B cell (primary cell): ENCODE measurements around the gene KRTAP4-3. TPM values are rescaled to one million over a fixed set of nuclear protein-coding genes. Genes with fewer than 3 reads are reported as not detected.
"Not testable (repeated sequence)": the region's sequence is repeated elsewhere in the genome, so short reads cannot be mapped to it uniquely, and the experiment has no call there.

Source experiments
- ATAC-seq: fragments of 200-7000 bp; cut with Tn5 transposase; one replicate; pipeline ENCODE4 v1.10.0; 2021; ENCODE audit warnings: low read depth, mild to moderate bottlenecking, moderate number of reproducible peaks, moderate library complexity
- CTCF ChIA-PET: fragments of 350-600 bp; sonication (Branson Sonifier 250); formaldehyde crosslinking; loops from one replicate; lab custom pipeline; 2021; ENCODE audit warnings: antibody characterized with exemption, inconsistent platforms; lab: Charles Lee
- POLR2A ChIA-PET: fragments of 350-600 bp; sonication (Branson Sonifier 250); formaldehyde crosslinking; loops from one replicate; lab custom pipeline; 2021; ENCODE audit warnings: antibody characterized with exemption; lab: Charles Lee
- DNase-seq: peaks from one replicate; pipeline ENCODE4 v3.0.0; 2013
- H2AFZ ChIP-seq: 2 replicates; pipeline ENCODE4 v1.6.1; 2012; ENCODE audit warnings: mild to moderate bottlenecking, low read depth, low read length; ENCODE audit not compliant: insufficient read depth, poor library complexity, severe bottlenecking
- H3K27ac ChIP-seq, 2 donors: 1 replicate in 1 of 2; 2 replicates in 1 of 2; pipeline ENCODE4 v1.5.1; 2012 to 2013; ENCODE audit warnings: low read length in 2 of 2, mild to moderate bottlenecking in 2 of 2, moderate library complexity in 1 of 2
- H3K27me3 ChIP-seq, 4 experiments: fragments of 200-600 bp in 1 of 4; sonication (generic) in 1 of 4; replicated peaks in 1 of 4; 1 replicate in 2 of 4; 2 replicates in 2 of 4; pipeline versions ENCODE4 v1.6.1 to v1.7.0; 2013 to 2016; ENCODE audit warnings: low read length in 3 of 4, mild to moderate bottlenecking in 2 of 4, mixed read lengths in 1 of 4, moderate library complexity in 1 of 4; ENCODE audit not compliant: insufficient read depth in 4 of 4, control insufficient read depth in 3 of 4; ENCODE audit errors: control extremely low read depth in 1 of 4
- H3K36me3 ChIP-seq, 2 experiments: replicated peaks in 1 of 2; 1 replicate in 1 of 2; 2 replicates in 1 of 2; pipeline versions ENCODE4 v1.6.1 to v1.7.1; 2013; ENCODE audit warnings: low read length in 1 of 2; ENCODE audit not compliant: insufficient read depth in 2 of 2, control insufficient read depth in 1 of 2; ENCODE audit errors: control extremely low read depth in 1 of 2, extremely low read depth in 1 of 2
- H3K4me1 ChIP-seq, 2 donors: fragments of 200-600 bp in 1 of 2; sonication (generic) in 1 of 2; 1 replicate in 1 of 2; 2 replicates in 1 of 2; pipeline versions ENCODE4 v1.5.1 to v1.6.1; 2013 to 2017; ENCODE audit warnings: low read length in 2 of 2; ENCODE audit not compliant: control insufficient read depth in 2 of 2, insufficient read depth in 2 of 2
- H3K4me2 ChIP-seq: replicated peaks from 2 replicates; pipeline ENCODE3; 2012; ENCODE audit warnings: mild to moderate bottlenecking, low read depth, low read length; ENCODE audit not compliant: poor library complexity, severe bottlenecking
- H3K4me3 ChIP-seq, 5 experiments: fragments of 200-600 bp in 1 of 5; sonication (generic) in 1 of 5; 1 replicate in 3 of 5; 2 replicates in 2 of 5; pipeline versions ENCODE4 v1.5.1 to v1.7.0; 2011 to 2016; ENCODE audit warnings: low read length in 4 of 5, mild to moderate bottlenecking in 4 of 5, low read depth in 2 of 5, control low read depth in 1 of 5, moderate library complexity in 1 of 5; ENCODE audit not compliant: insufficient read depth in 1 of 5; ENCODE audit errors: control extremely low read depth in 1 of 5, extremely low read depth in 1 of 5
- H3K79me2 ChIP-seq: fragments of 200-600 bp; sonication (generic); one replicate; pipeline ENCODE4 v1.6.0; 2016; ENCODE audit warnings: low read length; ENCODE audit not compliant: control insufficient read depth, insufficient read depth
- H3K9ac ChIP-seq: fragments of 200-600 bp; sonication (generic); 2 replicates; pipeline ENCODE4 v1.6.1; 2017; ENCODE audit warnings: mild to moderate bottlenecking, low read length, moderate library complexity
- H3K9me3 ChIP-seq, 3 donors: one replicate each; pipeline versions ENCODE4 v1.6.1 to v1.7.1; 2013; ENCODE audit warnings: low read length in 2 of 3; ENCODE audit not compliant: control insufficient read depth in 2 of 3, insufficient read depth in 1 of 3; ENCODE audit errors: control extremely low read depth in 1 of 3
- H4K20me1 ChIP-seq: 2 replicates; pipeline ENCODE4 v1.6.0; 2012; ENCODE audit warnings: mild to moderate bottlenecking, low read length; ENCODE audit not compliant: insufficient read depth, control insufficient read depth, poor library complexity, severe bottlenecking
- H3K27ac Mint-ChIP-seq: one replicate; pipeline ENCODE4 v1.8.0; 2021; ENCODE audit warnings: mixed read lengths
- H3K27me3 Mint-ChIP-seq: one replicate; pipeline ENCODE4 v1.8.0; 2021; ENCODE audit warnings: mixed read lengths
- H3K4me1 Mint-ChIP-seq: one replicate; pipeline ENCODE4 v1.8.0; 2021; ENCODE audit warnings: mixed read lengths
- H3K4me3 Mint-ChIP-seq: one replicate; pipeline ENCODE4 v1.8.0; 2021; ENCODE audit warnings: mixed read lengths
- H3K9me3 Mint-ChIP-seq: one replicate; pipeline ENCODE4 v1.8.0; 2022; ENCODE audit warnings: mixed read lengths; ENCODE audit not compliant: insufficient read depth
- CTCF ChIP-seq: fragments of 200-600 bp; IDR thresholded peaks from one replicate; pipeline ENCODE4 v1.8.0; 2022; ENCODE audit warnings: antibody characterized with exemption, mild to moderate bottlenecking
- EZH2 ChIP-seq: IDR thresholded peaks from 2 replicates; pipeline ENCODE4 v1.6.1; 2012; ENCODE audit warnings: borderline replicate concordance, low read depth, mild to moderate bottlenecking, moderate library complexity, low read length; ENCODE audit not compliant: insufficient read depth, poor library complexity, severe bottlenecking
- WGBS: methylation state at CpG from one replicate; pipeline ENCODE4 v1.1.5; 2013; ENCODE audit warnings: missing lambda C conversion rate; ENCODE audit not compliant: insufficient coverage; 5-methylcytosine and 5-hydroxymethylcytosine counted together
- intact Hi-C: fragments of 100-400 bp; cut with micrococcal nuclease; formaldehyde crosslinking; loops from one replicate; pipeline ENCODE4 v1.10.0; 2022
- polyA plus RNA-seq: library from polyadenylated mRNA; depleted of rRNA; stranded (reverse); fragments of >200 nt; gene quantifications from 2 replicates; pipeline ENCODE4 v1.2.3, GENCODE V29; 2012
- small RNA-seq: library from RNA; depleted of rRNA; stranded (forward); fragments of <200 nt; gene quantifications from one replicate; pipeline ENCODE3, GENCODE V24; 2012; ENCODE audit warnings: low replicate concordance, low read depth; ENCODE audit not compliant: insufficient read length
- total RNA-seq, 2 donors: library from RNA; stranded (reverse); fragments of 120-200 nt in 1 of 2; gene quantifications; 1 replicate in 1 of 2; 2 replicates in 1 of 2; pipeline versions ENCODE4 v1.2.3 to v1.2.4, GENCODE V29; 2013 to 2022

Gene KRTAP4-3
- total and polyA plus RNA-seq, 2 donors (not counting 1 experiment from before 2014, with no cell fraction given), result not detected

GRCh38 chr17:41118721-41119120, 49.3 kb downstream of the KRTAP4-3 start:
- Mint-ChIP-seq H3K9me3 (no peaks in the 10 kb centered on the region), H3K27me3 (peaks cover 8% of the 10 kb centered on the region), H3K27ac (no peak overlapping the region), H3K4me1 (peaks cover 40% of the 10 kb centered on the region), H3K4me3 (no peak overlapping the region)
- H3K27me3 ChIP-seq, result no peaks in the 10 kb centered on the region
- intact Hi-C loops, result loop anchor here (5.0 kb wide), 1 partner anchor 59 kb away; the partner anchor contains the start of gene KRTAP4-2
- peaks cover 0 to 13% (median 7%) of the 10 kb centered on the region in 3 donors for H3K9me3 ChIP-seq
- DNase-seq, result no peak
- peaks cover 56 to 71% of the 10 kb centered on the region in 2 donors for H3K4me1 ChIP-seq
- H3K9ac ChIP-seq, result no peak overlapping the region
- peak overlapping the region in 1 of 2 donors; percentile 20 for H3K27ac ChIP-seq
- CTCF ChIA-PET, result no interaction called here
- H3K36me3 ChIP-seq, result no peaks in the 10 kb centered on the region
- WGBS, result no CpG with 5 or more reads among the region's 4 CpGs
- no peak for ATAC-seq
- no peak overlapping the region for H3K4me2 ChIP-seq
- no peaks in the 10 kb centered on the region for H4K20me1 ChIP-seq
- POLR2A ChIA-PET, result no interaction called here
- no peak overlapping the region for H3K4me3 ChIP-seq
- TF ChIP-seq EZH2, result no peak
- no peak for TF ChIP-seq CTCF
- no peak overlapping the region for H2AFZ ChIP-seq
- no peaks in the 10 kb centered on the region for H3K79me2 ChIP-seq

- H3K79me2 ChIP-seq, CTCF ChIA-PET: not testable (repeated sequence)
Observed at GRCh38 chr17:41117846-41118386, 50.1 kb downstream of the KRTAP4-3 start, which contains the start of gene KRTAP4-11. TSS of gene KRTAP4-11 (minus strand) at chr17:41118373. CDS start at chr17:41118315, 58 bp downstream.

More at GRCh38 chr17:41117846-41118386, 50.1 kb downstream of the KRTAP4-3 start, which contains the start of gene KRTAP4-11:
- Histone ChIP-seq H3K27ac (peak within 1 kb of the TSS; percentile 67 to 76), H3K4me1 (peaks cover 50 to 63% of the 10 kb centered on the region in 2 donors), H3K9me3 (peaks cover 0 to 13% (median 7%) of the 10 kb centered on the region in 3 donors)
- H3K4me3 Mint-ChIP-seq, ATAC-seq, H3K4me3 ChIP-seq, H2AFZ ChIP-seq, POLR2A ChIA-PET, H3K27me3 Mint-ChIP-seq, H4K20me1 ChIP-seq, H3K27me3 ChIP-seq, H3K36me3 ChIP-seq, H3K9ac ChIP-seq, H3K4me2 ChIP-seq, DNase-seq, H3K9me3 Mint-ChIP-seq: not testable (repeated sequence)
- peaks cover 34% of the 10 kb centered on the region for H3K4me1 Mint-ChIP-seq
- H3K27ac Mint-ChIP-seq, result peak within 1 kb of the TSS; percentile 42
- intact Hi-C loops, result loop anchor here (5.0 kb wide), 1 partner anchor 59 kb away; the partner anchor contains the start of gene KRTAP4-2
- 86% methylated on average over 9 of the region's 10 CpGs for WGBS

Small RNA genes lying within 50 kb of the gene (small RNA-seq; reads per million reads assigned to genes)
- not detected for gene KRTAP4-17P

Other genes with a start within 250 kb of the KRTAP4-3 start
Only the 30 nearest of the 40 such genes appear.
- not detected in 2 replicates for gene KRTAP1-5, start 141.0 kb downstream of the KRTAP4-3 start, total RNA-seq
- not detected in 2 replicates for gene KRTAP1-5, start 141.0 kb downstream of the KRTAP4-3 start, polyA plus RNA-seq
- not detected in 2 replicates for gene KRTAP1-4, start 138.0 kb downstream of the KRTAP4-3 start, total RNA-seq
- not detected in 2 replicates for gene KRTAP1-4, start 138.0 kb downstream of the KRTAP4-3 start, polyA plus RNA-seq
- gene KRTAP1-3, start 133.3 kb downstream of the KRTAP4-3 start, total RNA-seq, result not detected in 2 replicates
- not detected in 2 replicates for gene KRTAP1-3, start 133.3 kb downstream of the KRTAP4-3 start, polyA plus RNA-seq
- gene KRTAP1-1, start 126.8 kb downstream of the KRTAP4-3 start, total RNA-seq, result not detected in 2 replicates
- gene KRTAP1-1, start 126.8 kb downstream of the KRTAP4-3 start, polyA plus RNA-seq, result not detected in 2 replicates
- not detected in 2 replicates for gene KRTAP2-1, start 120.9 kb downstream of the KRTAP4-3 start, total RNA-seq
- gene KRTAP2-1, start 120.9 kb downstream of the KRTAP4-3 start, polyA plus RNA-seq, result not detected in 2 replicates
- not detected in 2 replicates for gene KRTAP2-2, start 113.0 kb downstream of the KRTAP4-3 start, total RNA-seq
- gene KRTAP2-2, start 113.0 kb downstream of the KRTAP4-3 start, polyA plus RNA-seq, result not detected in 2 replicates
- gene KRTAP2-3, start 108.1 kb downstream of the KRTAP4-3 start, total RNA-seq, result not detected in 2 replicates
- not detected in 2 replicates for gene KRTAP2-3, start 108.1 kb downstream of the KRTAP4-3 start, polyA plus RNA-seq
- gene KRTAP2-4, start 102.3 kb downstream of the KRTAP4-3 start, total RNA-seq, result not detected in 2 replicates
- gene KRTAP2-4, start 102.3 kb downstream of the KRTAP4-3 start, polyA plus RNA-seq, result not detected in 2 replicates
- gene KRTAP4-7, start 84.1 kb downstream of the KRTAP4-3 start, total RNA-seq, result not detected in 2 replicates
- not detected in 2 replicates for gene KRTAP4-7, start 84.1 kb downstream of the KRTAP4-3 start, polyA plus RNA-seq
- gene KRTAP4-8, start 70.1 kb downstream of the KRTAP4-3 start, total RNA-seq, result not detected in 2 replicates
- not detected in 2 replicates for gene KRTAP4-8, start 70.1 kb downstream of the KRTAP4-3 start, polyA plus RNA-seq
- not detected in 2 replicates for gene KRTAP4-16, start 66.0 kb downstream of the KRTAP4-3 start, total RNA-seq
- not detected in 2 replicates for gene KRTAP4-16, start 66.0 kb downstream of the KRTAP4-3 start, polyA plus RNA-seq
- not detected in 2 replicates for gene KRTAP4-9, start 62.8 kb downstream of the KRTAP4-3 start, total RNA-seq
- not detected in 2 replicates for gene KRTAP4-9, start 62.8 kb downstream of the KRTAP4-3 start, polyA plus RNA-seq
- not detected in 2 replicates for gene KRTAP4-11, start 49.8 kb downstream of the KRTAP4-3 start, total RNA-seq
- not detected in 2 replicates for gene KRTAP4-11, start 49.8 kb downstream of the KRTAP4-3 start, polyA plus RNA-seq
- not detected in 2 replicates for gene KRTAP4-12, start 44.0 kb downstream of the KRTAP4-3 start, total RNA-seq
- gene KRTAP4-12, start 44.0 kb downstream of the KRTAP4-3 start, polyA plus RNA-seq, result 0.12 TPM in 1 of 2 replicates, not detected in the other
- not detected in 2 replicates for gene KRTAP4-6, start 27.7 kb downstream of the KRTAP4-3 start, total RNA-seq
- gene KRTAP4-6, start 27.7 kb downstream of the KRTAP4-3 start, polyA plus RNA-seq, result not detected in 2 replicates
- gene KRTAP4-5, start 18.4 kb downstream of the KRTAP4-3 start, total RNA-seq, result not detected in 2 replicates
- gene KRTAP4-5, start 18.4 kb downstream of the KRTAP4-3 start, polyA plus RNA-seq, result not detected in 2 replicates
- gene KRTAP4-4, start 7.5 kb downstream of the KRTAP4-3 start, total RNA-seq, result not detected in 2 replicates
- not detected in 2 replicates for gene KRTAP4-4, start 7.5 kb downstream of the KRTAP4-3 start, polyA plus RNA-seq
- gene KRTAP4-2, start 10.0 kb upstream of the KRTAP4-3 start, total RNA-seq, result not detected in 2 replicates
- gene KRTAP4-2, start 10.0 kb upstream of the KRTAP4-3 start, polyA plus RNA-seq, result not detected in 2 replicates
- not detected in 2 replicates for gene KRTAP4-1, start 16.7 kb upstream of the KRTAP4-3 start, total RNA-seq
- gene KRTAP4-1, start 16.7 kb upstream of the KRTAP4-3 start, polyA plus RNA-seq, result not detected in 2 replicates
- gene KRTAP9-1, start 21.7 kb upstream of the KRTAP4-3 start, total RNA-seq, result not detected in 2 replicates
- not detected in 2 replicates for gene KRTAP9-1, start 21.7 kb upstream of the KRTAP4-3 start, polyA plus RNA-seq
- not detected in 2 replicates for gene KRTAP9-2, start 58.4 kb upstream of the KRTAP4-3 start, total RNA-seq
- gene KRTAP9-2, start 58.4 kb upstream of the KRTAP4-3 start, polyA plus RNA-seq, result not detected in 2 replicates
- not detected in 2 replicates for gene KRTAP9-3, start 64.2 kb upstream of the KRTAP4-3 start, total RNA-seq
- gene KRTAP9-3, start 64.2 kb upstream of the KRTAP4-3 start, polyA plus RNA-seq, result not detected in 2 replicates
- gene KRTAP9-8, start 69.8 kb upstream of the KRTAP4-3 start, total RNA-seq, result not detected in 2 replicates
- gene KRTAP9-8, start 69.8 kb upstream of the KRTAP4-3 start, polyA plus RNA-seq, result not detected in 2 replicates
- not detected in 2 replicates for gene KRTAP9-4, start 81.5 kb upstream of the KRTAP4-3 start, total RNA-seq
- gene KRTAP9-4, start 81.5 kb upstream of the KRTAP4-3 start, polyA plus RNA-seq, result not detected in 2 replicates
- not detected in 2 replicates for gene KRTAP9-9, start 87.2 kb upstream of the KRTAP4-3 start, total RNA-seq
- not detected in 2 replicates for gene KRTAP9-9, start 87.2 kb upstream of the KRTAP4-3 start, polyA plus RNA-seq
- not detected in 2 replicates for gene KRTAP9-6, start 97.2 kb upstream of the KRTAP4-3 start, total RNA-seq
- gene KRTAP9-6, start 97.2 kb upstream of the KRTAP4-3 start, polyA plus RNA-seq, result not detected in 2 replicates
- gene KRTAP9-7, start 107.5 kb upstream of the KRTAP4-3 start, total RNA-seq, result not detected in 2 replicates
- gene KRTAP9-7, start 107.5 kb upstream of the KRTAP4-3 start, polyA plus RNA-seq, result not detected in 2 replicates
- not detected in 2 replicates for gene KRTAP29-1, start 134.6 kb upstream of the KRTAP4-3 start, total RNA-seq
- gene KRTAP29-1, start 134.6 kb upstream of the KRTAP4-3 start, polyA plus RNA-seq, result 0.43 TPM in 1 of 2 replicates, not detected in the other
- gene KRTAP16-1, start 141.1 kb upstream of the KRTAP4-3 start, total RNA-seq, result not detected in 2 replicates
- gene KRTAP16-1, start 141.1 kb upstream of the KRTAP4-3 start, polyA plus RNA-seq, result 0.16 and 0.20 TPM in 2 replicates
- not detected in 2 replicates for gene KRTAP17-1, start 147.5 kb upstream of the KRTAP4-3 start, total RNA-seq
- not detected in 2 replicates for gene KRTAP17-1, start 147.5 kb upstream of the KRTAP4-3 start, polyA plus RNA-seq